K562 treated with DMSO at 1 percent for 4 hours (cell line): ENCODE results near the gene NMD3. TPM values are rescaled to one million over a fixed set of nuclear protein-coding genes. Genes with fewer than 3 reads are reported as not detected.

ENCODE experiments used
- total RNA-seq: library from RNA; unstranded; fragments of 300-600 nt; gene quantifications from 2 replicates; pipeline ENCODE4 v1.2.3, GENCODE V29; 2022; ENCODE audit not compliant: insufficient read depth

The NMD3 gene
- 40.3 and 57.6 TPM in 2 replicates for total RNA-seq

GRCh38 chr3:161220850-161221753, at the start of gene NMD3:
Gene NMD3, plus strand, starts transcription at chr3:161221311. Its CDS starts 703 bp downstream, at chr3:161222014.

Other genes starting within 250 kb of the NMD3 start
- gene B3GALNT1, start 116.0 kb upstream of the NMD3 start, total RNA-seq, result 0.34 and 0.95 TPM in 2 replicates
- not detected in 2 replicates for gene SPTSSB, start 150.2 kb downstream of the NMD3 start, total RNA-seq